CD4-positive, CD25-positive, alpha-beta regulatory T cell (primary cell): ENCODE data around the gene NKX2-8. TPM values are rescaled to one million over a fixed set of nuclear protein-coding genes. Genes with fewer than 3 reads are reported as not detected.
"Not testable (repeated sequence)": the region's sequence is repeated elsewhere in the genome, so short reads cannot be mapped to it uniquely, and the experiment has no call there.

Experiments used
- ATAC-seq, 2 donors: fragments of 150-1000 bp; cut with Tn5 transposase; one replicate each; pipeline ENCODE4 v1.10.0; 2021; ENCODE audit warnings: low read depth in 2 of 2, moderate number of reproducible peaks in 2 of 2, moderate library complexity in 1 of 2
- DNase-seq, 3 donors: peaks; one replicate each; pipeline versions ENCODE4 v3.0.0 to v3.0.0-alpha.2; 2012 to 2022; ENCODE audit warnings: mixed read lengths in 1 of 3
- H3K27ac ChIP-seq: one replicate; pipeline ENCODE4 v1.7.0; 2013; ENCODE audit warnings: mild to moderate bottlenecking, low read length; ENCODE audit not compliant: insufficient read depth, poor library complexity, severe bottlenecking
- H3K27me3 ChIP-seq: one replicate; pipeline ENCODE4 v1.7.0; 2013; ENCODE audit warnings: low read length; ENCODE audit not compliant: control insufficient read depth, insufficient read depth
- H3K36me3 ChIP-seq: one replicate; pipeline ENCODE4 v1.7.0; 2013; ENCODE audit warnings: mild to moderate bottlenecking, low read length, moderate library complexity; ENCODE audit not compliant: control insufficient read depth, insufficient read depth
- H3K4me1 ChIP-seq: 2 replicates; pipeline ENCODE4 v1.7.0; 2013; ENCODE audit warnings: mild to moderate bottlenecking, low read length; ENCODE audit not compliant: insufficient read depth, control insufficient read depth, poor library complexity, severe bottlenecking
- H3K4me3 ChIP-seq: one replicate; pipeline ENCODE4 v1.7.0; 2013; ENCODE audit warnings: low read depth, mild to moderate bottlenecking, low read length, moderate library complexity
- H3K9me3 ChIP-seq, 2 experiments: 1 replicate in 1 of 2; 2 replicates in 1 of 2; pipeline ENCODE4 v1.7.0; 2013; ENCODE audit warnings: low read length in 2 of 2, mild to moderate bottlenecking in 1 of 2, moderate library complexity in 1 of 2; ENCODE audit not compliant: control insufficient read depth in 2 of 2
- H3K27ac Mint-ChIP-seq, 3 donors: one replicate each; pipeline ENCODE4 v1.8.0; 2020 to 2022; ENCODE audit warnings: mild to moderate bottlenecking in 3 of 3, mixed read lengths in 3 of 3, moderate library complexity in 2 of 3
- H3K27me3 Mint-ChIP-seq: one replicate; pipeline ENCODE4 v1.8.0; 2022; ENCODE audit warnings: mild to moderate bottlenecking, mixed read lengths
- H3K36me3 Mint-ChIP-seq: one replicate; pipeline ENCODE4 v1.8.0; 2020; ENCODE audit warnings: mixed read lengths
- H3K4me1 Mint-ChIP-seq, 4 donors: one replicate each; pipeline ENCODE4 v1.8.0; 2020 to 2022; ENCODE audit warnings: mixed read lengths in 4 of 4, mild to moderate bottlenecking in 1 of 4
- H3K4me3 Mint-ChIP-seq, 4 donors: one replicate each; pipeline ENCODE4 v1.8.0; 2020 to 2022; ENCODE audit warnings: mild to moderate bottlenecking in 4 of 4, mixed read lengths in 4 of 4, moderate library complexity in 3 of 4
- H3K9me3 Mint-ChIP-seq, 7 donors: one replicate each; pipeline ENCODE4 v1.8.0; 2020 to 2022; ENCODE audit warnings: mixed read lengths in 7 of 7, mild to moderate bottlenecking in 3 of 7, moderate library complexity in 2 of 7
- polyA plus RNA-seq, 4 donors: library from polyadenylated mRNA; unstranded; fragments of 300-500 nt; fragmentation: Illumina TruSeq; gene quantifications; one replicate each; pipeline ENCODE4 v1.2.3, GENCODE V29; 2021
- total RNA-seq: library from RNA; stranded (reverse); gene quantifications from one replicate; pipeline ENCODE4 v1.2.3, GENCODE V29; 2022

NKX2-8 gene
- total and polyA plus RNA-seq, 5 donors from 2014 or later: not detected

GRCh38 chr14:36579001-36579555 lies 3.3 kb downstream of the NKX2-8 start:
- no peaks in the 10 kb centered on the region for H3K4me1 Mint-ChIP-seq

GRCh38 chr14:36570065-36570464 lies 12.3 kb downstream of the NKX2-8 start:
- H3K4me3 Mint-ChIP-seq: no peak overlapping the region
- H3K9me3 Mint-ChIP-seq: peaks cover 0 to 9% (median 0%) of the 10 kb centered on the region in 7 donors
- Histone ChIP-seq H3K27ac (no peak overlapping the region), H3K27me3 (peaks cover 1% of the 10 kb centered on the region), H3K4me3 (no peak overlapping the region), H3K4me1 (no peaks in the 10 kb centered on the region), H3K36me3 (no peaks in the 10 kb centered on the region), H3K9me3 (no peaks in the 10 kb centered on the region)
- no peaks in the 10 kb centered on the region for H3K4me1 Mint-ChIP-seq
- no peaks in the 10 kb centered on the region for H3K36me3 Mint-ChIP-seq
- no peak overlapping the region for H3K27ac Mint-ChIP-seq
- peaks cover 8% of the 10 kb centered on the region for H3K27me3 Mint-ChIP-seq
- no peak for DNase-seq
- no peak for ATAC-seq

More at GRCh38 chr14:36579001-36579555, 3.3 kb downstream of the NKX2-8 start:
- H3K4me1 ChIP-seq: no peaks in the 10 kb centered on the region
- Mint-ChIP-seq H3K4me3 (no peak overlapping the region), H3K27me3 (peaks cover 51% of the 10 kb centered on the region), H3K27ac (no peak overlapping the region), H3K9me3 (peaks cover 0 to 5% (median 0%) of the 10 kb centered on the region in 7 donors), H3K36me3 (no peaks in the 10 kb centered on the region)
- no peak for ATAC-seq
- DNase-seq: no peak
- H3K27ac ChIP-seq: no peak overlapping the region
- no peak overlapping the region for H3K4me3 ChIP-seq
- H3K9me3 ChIP-seq: no peaks in the 10 kb centered on the region
- H3K36me3 ChIP-seq: no peaks in the 10 kb centered on the region
- peaks cover 12% of the 10 kb centered on the region for H3K27me3 ChIP-seq

- Mint-ChIP-seq H3K4me3 (no peak overlapping the region), H3K27me3 (peaks cover 8% of the 10 kb centered on the region), H3K9me3 (peaks cover 0 to 3% (median 0%) of the 10 kb centered on the region in 7 donors), H3K27ac (no peak overlapping the region), H3K36me3 (no peaks in the 10 kb centered on the region), H3K4me1 (no peaks in the 10 kb centered on the region)
- no peak overlapping the region for H3K27ac ChIP-seq
- no peaks in the 10 kb centered on the region for H3K4me1 ChIP-seq
- peaks cover 2% of the 10 kb centered on the region for H3K27me3 ChIP-seq
- no peak for ATAC-seq
- DNase-seq: peak in 1 of 3 donors; percentile 28
- H3K4me3 ChIP-seq: no peak overlapping the region
- H3K36me3 ChIP-seq: no peaks in the 10 kb centered on the region
- no peaks in the 10 kb centered on the region for H3K9me3 ChIP-seq
Observed at GRCh38 chr14:36556811-36557433, 25.5 kb downstream of the NKX2-8 start.

- Histone ChIP-seq H3K36me3 (no peaks in the 10 kb centered on the region), H3K4me1 (no peaks in the 10 kb centered on the region), H3K27ac (no peak overlapping the region), H3K27me3 (peaks cover under 1% of the 10 kb centered on the region), H3K9me3 (no peaks in the 10 kb centered on the region), H3K4me3 (no peak overlapping the region)
- no peak overlapping the region for H3K4me3 Mint-ChIP-seq
- ATAC-seq: no peak
- no peak overlapping the region for H3K27ac Mint-ChIP-seq
- no peaks in the 10 kb centered on the region for H3K36me3 Mint-ChIP-seq
- peaks cover 0 to 3% (median 0%) of the 10 kb centered on the region in 7 donors for H3K9me3 Mint-ChIP-seq
- no peak for DNase-seq
- H3K4me1 Mint-ChIP-seq: no peaks in the 10 kb centered on the region
- H3K27me3 Mint-ChIP-seq: peaks cover 8% of the 10 kb centered on the region
Observed at GRCh38 chr14:36555998-36556743, 26.2 kb downstream of the NKX2-8 start.

GRCh38 chr14:36553656-36554260 lies 28.7 kb downstream of the NKX2-8 start:
- Histone ChIP-seq H3K36me3 (no peaks in the 10 kb centered on the region), H3K4me3 (no peak overlapping the region), H3K4me1 (no peaks in the 10 kb centered on the region), H3K9me3 (no peaks in the 10 kb centered on the region), H3K27ac (no peak overlapping the region), H3K27me3 (no peaks in the 10 kb centered on the region)
- peaks cover 11% of the 10 kb centered on the region for H3K27me3 Mint-ChIP-seq
- ATAC-seq (no peak), DNase-seq (peak in 1 of 3 donors; percentile 31)
- no peak overlapping the region for H3K4me3 Mint-ChIP-seq
- H3K27ac Mint-ChIP-seq: no peak overlapping the region
- H3K9me3 Mint-ChIP-seq: no peaks in the 10 kb centered on the region
- H3K36me3 Mint-ChIP-seq: no peaks in the 10 kb centered on the region
- H3K4me1 Mint-ChIP-seq: no peaks in the 10 kb centered on the region

GRCh38 chr14:36550899-36551298 lies 31.5 kb downstream of the NKX2-8 start:
- ATAC-seq: no peak
- peaks cover 7% of the 10 kb centered on the region for H3K27me3 Mint-ChIP-seq
- no peak overlapping the region for H3K27ac ChIP-seq

GRCh38 chr14:36544280-36544679 lies 38.1 kb downstream of the NKX2-8 start:
- not testable (repeated sequence) for ATAC-seq, H3K4me3 Mint-ChIP-seq

More at GRCh38 chr14:36550899-36551298, 31.5 kb downstream of the NKX2-8 start:
- no peak overlapping the region for H3K4me3 Mint-ChIP-seq
- H3K36me3 Mint-ChIP-seq: no peaks in the 10 kb centered on the region
- no peak overlapping the region for H3K27ac Mint-ChIP-seq
- Histone ChIP-seq H3K27me3 (no peaks in the 10 kb centered on the region), H3K36me3 (no peaks in the 10 kb centered on the region), H3K4me1 (no peaks in the 10 kb centered on the region), H3K4me3 (no peak overlapping the region), H3K9me3 (no peaks in the 10 kb centered on the region)
- DNase-seq: no peak
- H3K4me1 Mint-ChIP-seq: no peaks in the 10 kb centered on the region
- H3K9me3 Mint-ChIP-seq: no peaks in the 10 kb centered on the region

More at GRCh38 chr14:36544280-36544679, 38.1 kb downstream of the NKX2-8 start:
- H3K36me3 Mint-ChIP-seq, H3K27me3 Mint-ChIP-seq, H3K27ac Mint-ChIP-seq, DNase-seq, H3K36me3 ChIP-seq, H3K9me3 Mint-ChIP-seq, H3K9me3 ChIP-seq, H3K4me1 Mint-ChIP-seq, H3K27me3 ChIP-seq, H3K4me3 ChIP-seq, H3K27ac ChIP-seq, H3K4me1 ChIP-seq: not testable (repeated sequence)
